ENCODE results near the gene GET4. TPM values are rescaled to one million over a fixed set of nuclear protein-coding genes. Genes with fewer than 3 reads are reported as not detected.

The GET4 gene
- total RNA-seq, 2 experiments from 2014 or later = 39.1 to 42.5 TPM

DNA sequence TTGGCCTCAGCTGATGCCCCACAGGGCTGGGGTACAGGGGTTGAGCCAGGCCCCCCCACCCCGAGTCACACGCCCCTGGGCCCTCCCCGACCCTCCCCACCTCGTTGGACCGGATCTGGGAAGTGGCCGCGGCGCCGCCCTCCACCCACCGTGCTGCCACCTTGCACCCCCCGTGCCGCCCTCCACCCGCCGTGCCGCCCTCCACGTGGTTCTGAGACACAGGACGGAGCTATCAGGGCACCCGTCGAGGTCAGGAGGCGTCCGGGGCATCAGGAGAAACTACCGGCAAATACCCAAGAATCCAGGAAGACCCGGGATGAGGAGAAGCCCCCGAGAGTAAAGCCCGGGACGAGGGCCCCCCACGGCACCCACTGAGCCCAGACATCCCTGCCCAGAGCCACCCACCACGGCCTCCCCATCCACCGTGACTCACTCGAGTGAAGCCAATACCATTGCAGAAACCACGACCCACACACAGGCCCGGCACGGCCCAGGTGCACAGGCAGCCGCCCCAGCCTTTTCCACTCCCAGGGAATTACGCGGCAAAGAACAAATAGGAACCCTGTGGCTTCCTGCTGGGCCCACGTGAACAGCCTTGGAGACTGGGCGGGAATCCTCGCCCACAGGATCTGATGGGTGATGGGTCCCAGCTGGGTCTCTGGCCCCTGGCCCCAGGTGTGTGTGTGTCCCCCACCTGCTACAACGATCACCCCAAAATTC lies 44.2 kb downstream of the GET4 start:
- POLR2A ChIA-PET = no interaction called here
- CTCF ChIA-PET = no interaction called here

DNA sequence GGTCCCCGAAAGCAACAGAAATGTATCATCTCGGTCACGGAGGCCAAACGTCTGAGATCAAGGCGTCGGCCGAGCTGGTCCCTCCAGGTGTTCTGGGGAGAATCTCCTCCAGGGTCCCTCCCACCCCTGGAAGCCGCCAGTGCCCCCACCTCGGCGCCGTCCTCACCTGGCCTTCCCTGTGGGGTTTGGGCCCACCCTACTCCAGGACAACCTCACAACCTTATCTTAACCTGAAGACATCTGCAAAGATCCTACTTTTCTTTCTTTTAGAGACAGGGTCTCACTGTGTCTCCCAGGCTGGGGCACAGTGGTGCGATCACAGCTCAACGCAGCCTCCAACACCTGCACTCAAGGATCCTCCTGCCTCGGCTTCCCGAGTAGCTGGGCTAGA lies 44.7 kb downstream of the GET4 start:
- CTCF ChIA-PET = interaction anchor here (1.1 kb wide), 1 partner anchor 17 kb away, joined by 3 read pairs; no protein-coding TSS in a partner anchor
- POLR2A ChIA-PET = interaction anchor here (0.5 to 0.6 kb wide), 2 partner anchors 29 to 62 kb away, joined by 3 read pairs; no protein-coding TSS in a partner anchor

DNA sequence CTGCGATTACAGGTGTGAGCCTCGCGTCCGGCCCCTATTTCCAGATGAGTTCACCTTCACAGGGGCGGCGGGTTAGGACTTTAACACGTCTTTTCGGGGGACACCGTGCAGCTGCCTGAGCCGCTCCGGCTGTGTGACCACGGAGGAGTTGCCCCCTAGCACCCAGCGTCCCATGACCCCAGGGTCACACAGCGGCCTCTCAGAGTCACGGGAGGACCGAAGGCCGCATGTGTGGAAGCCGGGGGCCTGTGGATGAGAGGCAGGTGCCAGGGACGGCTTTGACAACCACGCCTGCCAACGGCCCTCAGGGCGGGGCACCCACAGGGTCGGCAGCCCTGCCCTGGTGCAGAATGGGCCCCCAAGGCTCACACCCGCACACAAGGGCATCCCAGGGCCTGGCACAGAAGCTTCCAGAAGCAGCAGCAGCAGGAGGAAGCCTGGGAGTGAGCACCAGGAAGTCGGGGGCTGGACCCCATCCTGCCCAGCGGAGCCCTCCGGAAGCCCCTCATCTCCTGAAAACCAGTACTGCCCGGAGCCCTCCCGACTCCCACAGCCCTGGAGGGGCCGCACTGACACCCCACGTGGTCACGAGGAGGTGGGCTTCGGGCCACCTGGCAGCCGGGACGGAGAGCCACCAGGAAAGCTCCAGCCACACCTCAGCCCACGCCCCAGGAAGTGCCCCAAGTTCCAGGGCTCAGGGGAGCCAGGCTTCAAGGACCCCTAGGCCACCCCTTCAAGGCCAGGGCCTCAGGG lies 45.4 kb downstream of the GET4 start:
- ChIA-PET CTCF (interaction anchor here (1.1 kb wide), 1 partner anchor 17 kb away, joined by 3 read pairs; no protein-coding TSS in a partner anchor), POLR2A (interaction anchor here (0.5 to 2.1 kb wide), 3 partner anchors 28 to 63 kb away, joined by 3 to 22 read pairs (median 3); partner anchors contain the start of gene COX19)

DNA sequence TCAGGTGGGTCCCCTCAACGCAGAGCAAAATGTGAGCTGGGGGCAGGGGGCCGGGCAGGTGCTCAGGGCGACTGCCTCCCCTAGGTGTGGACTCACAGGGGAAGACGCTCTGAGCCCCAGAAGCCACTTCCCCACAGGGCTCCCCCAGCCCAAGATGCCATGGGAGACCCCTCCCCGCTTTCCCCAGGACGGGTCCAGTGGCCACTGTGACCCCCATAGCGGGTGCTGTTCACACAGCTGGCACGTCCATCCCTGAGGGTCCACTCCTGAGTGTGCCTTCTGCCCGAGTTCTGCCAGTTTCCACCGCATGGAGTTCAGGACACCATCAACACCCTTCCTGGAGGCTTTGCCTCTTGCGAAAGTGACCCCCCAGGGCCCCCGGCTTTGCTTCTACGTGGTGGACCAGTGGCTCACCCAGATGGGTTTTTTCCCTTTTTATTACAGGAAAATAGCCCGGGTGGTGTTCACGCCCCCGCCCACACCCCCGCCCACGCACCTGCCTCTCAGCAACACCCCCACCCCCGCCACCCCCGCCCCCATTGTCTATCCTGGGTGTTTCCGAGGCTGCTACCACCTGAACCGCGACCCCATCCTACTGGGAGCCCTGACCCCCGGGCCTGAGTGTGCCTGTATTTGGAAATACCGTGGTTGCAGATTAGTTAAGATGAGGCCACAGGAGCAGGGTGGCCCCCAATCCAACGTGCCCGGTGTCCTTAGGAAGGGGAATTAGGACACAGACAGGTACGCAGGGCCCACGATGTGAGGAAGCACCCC lies 46.2 kb downstream of the GET4 start:
- POLR2A ChIA-PET = interaction anchor here (1.0 to 2.1 kb wide), 5 partner anchors 29 to 306 kb away, joined by 3 to 22 read pairs (median 3); partner anchors contain the start of genes COX19 and SUN1
- CTCF ChIA-PET = interaction anchor here (1.1 to 1.5 kb wide), 3 partner anchors 11 to 19 kb away, joined by 3 to 8 read pairs (median 3); no protein-coding TSS in a partner anchor

DNA sequence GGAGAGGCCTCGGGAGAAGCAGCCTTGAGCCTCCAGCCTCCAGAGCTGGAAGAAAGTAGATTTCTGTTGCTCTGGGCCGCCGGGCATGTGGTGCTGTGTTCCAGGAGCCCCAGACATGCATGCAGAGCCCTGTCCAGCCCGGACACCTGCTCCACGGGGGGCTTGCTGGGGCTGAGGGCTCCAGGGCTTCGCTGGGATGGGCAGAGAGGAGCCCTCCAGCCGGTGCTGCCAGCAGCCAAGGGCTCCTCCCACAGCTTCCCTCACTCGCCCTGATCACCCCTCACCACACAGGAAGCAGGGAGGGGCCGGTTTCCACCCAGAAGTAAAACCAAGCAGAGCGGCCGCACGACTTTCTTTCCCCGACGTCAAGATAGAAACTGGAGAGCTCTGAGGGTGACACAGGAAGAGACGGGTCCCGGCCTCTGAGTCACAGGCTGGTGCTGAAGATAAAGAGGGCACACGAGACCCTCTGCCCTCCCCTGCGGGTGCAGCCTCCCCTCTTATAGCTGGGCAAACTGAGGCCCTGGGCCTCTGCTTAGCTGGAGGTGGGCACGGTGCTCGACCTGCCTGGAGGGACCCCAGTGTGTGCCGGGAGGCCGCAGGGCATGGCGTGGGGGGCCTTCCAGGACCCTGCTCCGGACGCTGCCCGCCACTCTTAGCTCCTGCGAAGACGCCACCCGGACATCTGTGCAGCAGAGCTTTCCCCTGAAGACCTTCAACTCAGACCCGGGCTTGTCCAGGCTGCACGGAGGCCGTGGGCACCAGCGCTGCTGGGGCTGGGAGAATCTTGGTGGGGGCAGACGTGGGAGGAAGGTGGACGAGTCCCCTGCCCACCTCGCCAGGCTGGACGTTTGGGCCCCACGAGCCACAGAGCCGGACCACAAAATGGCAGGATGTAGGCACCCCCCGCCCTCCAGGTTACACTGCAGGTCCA lies 47.0 kb downstream of the GET4 start:
- ChIA-PET POLR2A (interaction anchor here (0.6 to 2.1 kb wide), 7 partner anchors 27 to 307 kb away, joined by 3 to 22 read pairs (median 3); partner anchors contain the start of genes COX19 and SUN1), CTCF (interaction anchor here (0.6 to 1.5 kb wide), 4 partner anchors 10 to 32 kb away, joined by 3 to 8 read pairs (median 4); no protein-coding TSS in a partner anchor)

DNA sequence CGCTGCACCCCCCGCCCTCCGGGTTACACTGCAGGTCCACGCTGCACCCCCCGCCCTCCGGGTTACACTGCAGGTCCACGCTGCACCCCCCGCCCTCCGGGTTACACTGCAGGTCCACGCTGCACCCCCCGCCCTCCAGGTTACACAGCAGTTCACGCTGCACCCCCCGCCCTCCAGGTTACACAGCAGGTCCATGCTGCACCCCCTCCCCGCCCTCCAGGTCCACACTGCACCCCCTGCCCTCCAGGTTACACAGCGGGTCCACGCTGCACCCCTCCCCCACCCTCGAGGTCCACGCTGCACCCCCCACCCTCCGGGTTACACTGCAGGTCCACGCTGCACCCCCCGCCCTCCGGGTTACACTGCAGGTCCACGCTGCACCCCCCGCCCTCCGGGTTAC lies 47.7 kb downstream of the GET4 start:
- ChIA-PET POLR2A (interaction anchor here (1.3 to 2.1 kb wide), 2 partner anchors 51 to 307 kb away, joined by 3 to 22 read pairs; partner anchors contain the start of gene COX19), CTCF (interaction anchor here (1.5 kb wide), 1 partner anchor 16 kb away, joined by 8 read pairs; no protein-coding TSS in a partner anchor)

DNA sequence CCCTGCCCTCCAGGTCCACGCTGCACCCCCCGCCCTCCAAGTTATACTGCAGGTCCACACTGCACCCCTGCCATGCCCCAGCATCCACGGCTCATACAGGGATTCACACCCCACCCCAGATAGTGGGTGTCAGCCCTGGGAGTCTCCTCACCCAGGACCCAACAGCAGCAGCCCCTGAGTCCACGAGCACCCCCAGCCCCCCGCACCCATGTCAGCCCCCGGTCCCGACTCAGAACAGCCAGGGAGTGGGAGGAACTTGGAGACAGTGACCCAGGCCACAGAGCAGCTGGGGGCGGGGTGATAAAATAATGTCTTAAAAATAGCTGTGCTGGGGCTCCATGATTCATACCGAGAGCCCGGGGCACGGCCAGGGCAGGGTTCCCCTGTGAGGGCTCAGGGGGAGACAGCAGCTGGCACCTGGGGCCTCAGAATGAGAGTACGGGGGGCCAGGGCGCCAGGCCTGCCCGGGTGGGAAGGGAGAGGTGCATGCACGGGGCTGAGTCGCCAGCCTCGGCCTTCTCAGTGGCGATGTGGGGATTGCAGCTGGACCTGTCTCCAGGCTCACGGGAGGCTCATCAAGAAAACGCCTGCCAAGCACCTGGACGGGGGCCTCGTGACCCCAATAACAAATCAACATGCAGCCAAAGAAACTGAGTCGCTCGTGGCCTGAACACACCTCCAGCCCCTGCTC lies 48.3 kb downstream of the GET4 start:
- POLR2A ChIA-PET = interaction anchor here (0.5 to 1.7 kb wide), 4 partner anchors 28 to 1534 kb away, joined by 3 to 9 read pairs (median 4); no protein-coding TSS in a partner anchor
- CTCF ChIA-PET = interaction anchor here (0.7 kb wide), 1 partner anchor 54 kb away, joined by 3 read pairs; no protein-coding TSS in a partner anchor

DNA sequence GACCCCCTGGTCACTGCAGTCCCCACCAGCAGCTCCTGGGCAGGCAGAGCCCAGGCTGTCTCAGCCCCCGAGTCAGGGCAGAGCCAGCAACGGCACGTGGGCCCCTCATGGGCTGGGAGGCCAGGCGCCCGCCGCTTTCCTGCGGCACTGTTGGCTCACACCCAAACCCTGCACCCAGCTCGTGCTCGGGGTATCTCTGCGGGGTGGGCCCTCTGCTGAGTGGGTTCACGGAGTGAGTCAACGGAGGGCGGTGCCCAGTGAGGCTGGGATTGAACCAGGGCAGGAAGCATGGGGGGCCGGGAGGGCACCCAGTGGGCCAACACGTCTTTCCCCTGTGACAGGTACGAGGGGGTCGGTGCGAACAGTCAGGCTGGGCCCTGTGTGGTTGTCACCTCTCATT lies 49.2 kb downstream of the GET4 start:
- CTCF ChIA-PET = interaction anchor here (1.0 to 1.5 kb wide), 2 partner anchors 15 to 18 kb away, joined by 4 to 5 read pairs; no protein-coding TSS in a partner anchor
- POLR2A ChIA-PET = interaction anchor here (1.7 kb wide), 1 partner anchor 27 kb away, joined by 4 read pairs; no protein-coding TSS in a partner anchor

DNA sequence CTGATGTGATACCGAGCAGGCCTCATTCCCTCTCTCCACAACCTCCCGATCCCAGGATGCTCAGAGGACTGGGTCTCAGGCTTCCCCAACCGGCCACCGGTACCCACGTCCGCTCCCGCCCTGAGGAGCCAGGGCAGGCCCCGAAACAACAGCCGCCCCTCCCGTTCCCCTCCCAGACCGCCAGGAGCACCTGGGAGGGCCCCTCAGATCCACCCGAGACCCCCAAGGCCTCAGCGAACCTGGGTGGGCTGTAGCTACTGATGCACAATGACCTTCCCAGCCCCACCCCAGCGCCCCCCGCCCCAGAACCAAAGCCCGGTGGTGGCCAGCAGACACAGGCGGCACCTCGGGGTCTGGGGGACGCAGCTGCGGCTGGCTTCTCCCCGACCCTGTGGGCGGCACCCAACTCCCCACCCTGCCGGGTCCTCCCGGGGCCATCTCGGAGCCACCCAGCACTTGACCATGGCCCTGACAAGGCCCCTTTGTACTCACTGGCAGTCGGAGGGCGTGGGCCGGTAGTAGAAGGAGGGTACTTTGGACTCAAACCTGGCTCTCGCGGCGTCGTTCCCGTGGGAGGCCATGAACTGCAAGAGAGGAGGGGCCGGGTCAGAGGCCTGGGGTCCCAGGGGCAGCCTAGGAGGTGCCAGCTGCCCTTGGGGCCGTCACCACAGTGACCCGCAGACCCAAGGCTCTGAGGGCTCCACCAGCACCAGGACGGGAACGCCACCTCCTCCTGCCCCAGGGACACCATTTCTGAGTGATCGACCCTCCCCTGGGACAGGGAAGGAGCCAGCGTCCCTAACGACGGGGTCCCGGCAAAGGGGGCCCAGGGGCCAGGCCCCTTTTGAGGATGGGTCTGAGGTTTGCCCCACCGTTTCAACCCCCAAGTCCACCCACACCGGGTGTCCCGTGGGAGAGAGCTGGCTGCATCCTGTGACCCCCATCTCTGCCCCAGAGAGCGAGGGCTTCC lies 50.0 kb downstream of the GET4 start:
- ChIA-PET CTCF (interaction anchor here (1.0 to 1.5 kb wide), 2 partner anchors 14 to 19 kb away, joined by 4 to 5 read pairs; no protein-coding TSS in a partner anchor), POLR2A (interaction anchor here (1.7 kb wide), 1 partner anchor 26 kb away, joined by 4 read pairs; no protein-coding TSS in a partner anchor)

DNA sequence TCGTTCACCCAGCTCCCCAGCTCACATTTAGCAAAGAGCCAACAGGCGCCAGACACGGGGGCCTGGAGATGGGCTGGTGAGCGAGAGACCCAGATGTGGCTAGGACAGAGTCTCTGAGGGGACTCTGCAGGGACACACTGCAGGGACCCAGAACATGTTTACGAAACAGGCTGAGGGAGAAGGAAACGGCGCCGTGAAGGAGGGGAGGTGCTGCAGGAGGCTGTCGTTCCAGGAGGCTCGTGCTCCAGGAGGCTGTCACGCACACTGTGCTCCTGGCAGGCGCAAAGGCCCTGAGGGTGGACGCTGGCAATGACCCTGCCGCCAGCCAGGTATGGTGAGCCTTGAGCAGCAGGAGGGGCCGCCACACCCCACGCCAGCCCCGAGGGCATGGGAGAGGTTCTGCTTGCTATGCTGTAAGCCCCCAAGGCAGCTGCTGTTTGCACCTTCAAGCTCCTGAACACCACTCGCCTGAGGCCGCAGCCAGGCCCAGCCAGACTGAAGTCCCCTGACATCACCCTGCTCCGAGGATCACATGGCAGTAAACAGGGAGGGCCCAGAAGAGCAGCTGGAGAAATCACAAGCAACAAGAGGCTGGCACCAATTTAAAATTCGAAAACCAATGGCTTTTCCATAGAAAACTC lies 50.8 kb downstream of the GET4 start:
- ChIA-PET POLR2A (no interaction called here), CTCF (interaction anchor here (1.1 kb wide), 1 partner anchor 16 kb away, joined by 5 read pairs; no protein-coding TSS in a partner anchor)

DNA sequence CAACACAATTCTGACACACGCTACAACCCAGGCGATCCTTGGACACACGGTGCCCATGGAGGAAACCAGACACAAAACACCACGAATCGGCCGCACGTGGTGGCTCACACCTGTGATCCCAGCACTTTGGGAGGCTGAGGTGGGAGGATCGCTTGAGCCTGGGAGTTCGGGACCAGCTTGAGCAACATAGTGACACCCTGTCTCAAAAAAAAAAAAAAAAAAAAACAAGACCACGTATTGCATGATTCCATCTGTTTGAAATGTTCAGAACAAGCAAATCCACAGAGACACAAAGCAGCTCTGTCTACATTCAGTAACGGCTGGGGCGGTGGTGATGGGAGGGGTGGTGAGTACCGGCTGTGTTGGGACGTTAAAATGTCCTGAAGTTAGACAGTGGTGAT lies 53.0 kb downstream of the GET4 start:
- POLR2A ChIA-PET = interaction anchor here (0.6 kb wide), 2 partner anchors 11 to 23 kb away, joined by 3 to 5 read pairs; no protein-coding TSS in a partner anchor
- CTCF ChIA-PET = interaction anchor here (0.9 to 1.5 kb wide), 3 partner anchors 10 to 64 kb away, joined by 3 to 4 read pairs (median 3); no protein-coding TSS in a partner anchor

DNA sequence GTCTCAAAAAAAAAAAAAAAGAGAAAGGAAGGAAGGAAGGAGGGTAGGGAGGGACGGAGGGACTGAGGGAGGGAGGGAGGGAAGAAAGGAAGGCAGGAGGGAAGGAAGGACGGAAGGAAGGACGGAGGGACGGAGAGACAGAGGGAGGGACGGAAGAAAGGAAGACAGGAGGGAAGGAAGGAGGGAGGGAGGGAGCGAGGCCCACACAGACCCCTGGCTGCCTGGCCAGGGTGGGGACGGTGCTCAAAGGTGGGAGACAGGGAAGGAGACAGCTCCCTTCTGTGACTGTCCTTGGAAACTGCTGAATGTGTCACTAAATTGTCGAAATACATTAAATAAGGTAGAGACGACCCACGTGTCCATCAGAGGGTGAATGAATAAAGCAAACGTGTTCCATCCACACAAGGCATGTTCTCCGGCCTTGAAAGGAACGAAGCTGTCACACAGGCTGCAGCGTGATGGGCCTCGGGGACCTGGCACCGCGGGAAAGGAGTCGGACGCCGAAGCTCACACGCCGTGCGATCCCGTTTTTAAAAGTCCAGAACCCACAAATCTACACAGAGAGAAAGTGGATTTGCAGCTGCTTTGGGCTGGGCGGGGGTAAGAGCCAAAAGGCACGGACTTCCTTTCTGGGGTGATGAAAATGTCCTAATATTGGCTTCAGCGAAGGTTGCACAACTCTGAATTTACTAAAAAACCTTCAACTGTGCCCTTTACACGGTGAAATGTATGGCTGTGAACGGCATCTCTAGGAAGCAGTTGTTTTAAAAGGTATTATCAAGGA lies 54.8 kb downstream of the GET4 start:
- ChIA-PET CTCF (no interaction called here), POLR2A (no interaction called here)

DNA sequence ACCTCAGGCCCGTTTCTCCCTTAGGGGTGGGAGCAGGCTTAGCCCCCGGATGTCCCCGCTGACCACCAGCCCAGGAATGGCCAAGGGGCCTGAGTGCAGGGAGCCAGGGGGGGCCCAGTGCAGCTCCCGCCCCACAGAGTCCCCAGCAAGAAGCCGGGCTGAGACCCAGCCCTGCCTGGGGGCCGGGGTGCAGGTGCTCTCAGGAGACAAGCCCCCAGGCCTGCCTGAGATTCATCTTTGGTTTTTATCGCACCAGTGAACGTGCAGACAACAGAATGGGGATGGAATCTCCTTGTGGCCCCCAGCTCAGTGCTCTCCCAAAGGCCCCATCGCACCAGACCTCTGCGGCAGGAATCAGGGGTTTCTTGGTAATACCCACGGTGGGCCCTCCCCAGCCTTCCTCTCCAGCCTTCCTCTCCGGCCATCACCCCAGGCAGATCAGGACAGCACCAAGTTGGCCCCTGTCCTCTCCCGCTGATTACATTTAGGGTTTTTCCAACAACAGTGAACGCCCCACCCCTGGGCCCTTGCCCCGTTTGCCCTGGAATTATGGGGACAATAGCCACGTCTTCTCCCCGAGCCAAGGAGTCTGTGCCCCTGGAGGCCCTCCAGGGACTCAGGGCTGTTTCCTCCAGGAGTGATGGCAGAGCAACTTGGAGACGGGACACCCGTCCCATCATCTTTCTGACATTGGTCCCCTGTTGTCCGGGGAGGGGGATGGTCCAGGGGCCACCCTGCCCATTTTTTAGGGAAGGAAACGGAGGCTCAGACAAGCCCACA lies 55.7 kb downstream of the GET4 start:
- ChIA-PET POLR2A (no interaction called here), CTCF (no interaction called here)

DNA sequence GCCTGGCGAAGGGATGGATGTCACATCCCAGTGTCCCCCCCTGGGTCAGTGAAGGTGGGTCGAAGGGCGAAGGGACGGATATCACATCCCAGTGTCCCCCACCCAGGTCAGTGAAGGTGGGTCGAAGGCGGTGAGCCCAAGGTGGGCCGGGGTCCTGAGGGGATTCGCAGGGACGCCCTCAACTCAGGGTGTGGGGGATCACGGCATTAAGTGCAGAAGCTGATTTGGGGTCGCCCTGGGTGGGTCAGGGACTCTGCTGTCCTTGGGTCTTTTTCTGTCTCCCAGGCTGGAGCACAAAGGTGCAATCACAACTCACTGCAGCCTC lies 56.3 kb downstream of the GET4 start:
- ChIA-PET CTCF (interaction anchor here (0.8 kb wide), 1 partner anchor 10 kb away, joined by 3 read pairs; no protein-coding TSS in a partner anchor), POLR2A (no interaction called here)
